T-helper 2 cell treated with Interferon-gamma antibody and Interleukin-4, amounts not matched to agents 5 μg/mL and 100 μg/mL, for 36 hours (primary cell): Measurements from ENCODE around the gene SLC35D2.
A peak's percentile ranks its signal among the peaks of the same experiment; 100 is the strongest.
"Not testable (repeated sequence)": the region's sequence is repeated elsewhere in the genome, so short reads cannot be mapped to it uniquely, and the experiment has no call there.

ENCODE experiments used
- DNase-seq: peaks from one replicate; pipeline ENCODE4 v3.0.0; 2021; ENCODE audit warnings: low spot score
- H3K27ac Mint-ChIP-seq: one replicate; pipeline ENCODE4 v1.8.0; 2021; ENCODE audit warnings: mild to moderate bottlenecking, mixed read lengths
- H3K27me3 Mint-ChIP-seq: one replicate; pipeline ENCODE4 v1.8.0; 2021; ENCODE audit warnings: low read depth, mixed read lengths
- H3K36me3 Mint-ChIP-seq: one replicate; pipeline ENCODE4 v1.8.0; 2021; ENCODE audit warnings: low read depth, mixed read lengths
- H3K4me1 Mint-ChIP-seq: one replicate; pipeline ENCODE4 v1.8.0; 2021; ENCODE audit warnings: low read depth, mixed read lengths
- H3K4me3 Mint-ChIP-seq: one replicate; pipeline ENCODE4 v1.8.0; 2022; ENCODE audit warnings: mild to moderate bottlenecking, moderate library complexity, mixed read lengths
- H3K9me3 Mint-ChIP-seq: one replicate; pipeline ENCODE4 v1.8.0; 2021; ENCODE audit warnings: mixed read lengths

SLC35D2 gene

DNA sequence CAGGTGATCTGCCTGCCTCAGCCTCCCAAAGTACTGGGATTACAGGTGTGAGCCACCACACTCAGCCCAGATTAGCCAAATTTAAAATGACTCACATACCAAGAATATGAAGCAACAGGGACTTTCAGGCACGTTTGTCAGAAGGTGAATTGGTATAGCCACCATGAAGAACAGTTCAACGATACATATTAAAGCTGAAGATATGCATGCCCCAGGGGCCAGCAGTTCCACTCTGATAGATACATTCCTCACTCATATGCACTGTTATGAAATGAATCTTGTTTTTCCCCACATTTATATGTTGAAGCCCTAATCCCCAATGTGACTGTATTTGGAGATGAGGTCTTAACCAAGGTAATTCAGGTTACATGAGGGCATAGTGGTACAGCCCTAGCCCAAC lies 22.5 kb downstream of the SLC35D2 start:
- no peaks in the 10 kb centered on the region for H3K9me3 Mint-ChIP-seq
- no peaks in the 10 kb centered on the region for H3K27me3 Mint-ChIP-seq
- no peak overlapping the region for H3K4me3 Mint-ChIP-seq
- H3K4me1 Mint-ChIP-seq: no peaks in the 10 kb centered on the region
- no peak for DNase-seq
- no peak overlapping the region for H3K27ac Mint-ChIP-seq
- peaks cover 1% of the 10 kb centered on the region for H3K36me3 Mint-ChIP-seq

DNA sequence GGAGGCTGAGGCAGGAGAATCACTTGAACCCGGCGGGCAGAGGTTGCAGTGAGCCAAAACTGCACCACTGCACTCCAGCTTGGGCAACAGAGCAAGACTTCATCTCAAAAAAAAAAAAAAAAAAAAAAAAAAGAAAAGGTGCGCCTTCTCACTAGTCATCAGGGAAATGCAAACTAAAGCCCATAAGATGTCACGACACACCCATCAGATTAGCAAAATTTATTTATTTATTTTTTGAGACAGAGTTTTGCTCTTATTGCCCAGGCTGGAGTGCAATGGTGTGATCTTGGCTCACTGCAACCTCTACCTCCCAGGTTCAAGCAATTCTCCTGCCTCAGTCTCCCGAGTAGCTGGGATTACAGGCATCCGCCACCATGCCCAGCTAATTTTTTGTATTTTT lies 23.0 kb downstream of the SLC35D2 start:
- H3K36me3 Mint-ChIP-seq, H3K9me3 Mint-ChIP-seq: not testable (repeated sequence)

DNA sequence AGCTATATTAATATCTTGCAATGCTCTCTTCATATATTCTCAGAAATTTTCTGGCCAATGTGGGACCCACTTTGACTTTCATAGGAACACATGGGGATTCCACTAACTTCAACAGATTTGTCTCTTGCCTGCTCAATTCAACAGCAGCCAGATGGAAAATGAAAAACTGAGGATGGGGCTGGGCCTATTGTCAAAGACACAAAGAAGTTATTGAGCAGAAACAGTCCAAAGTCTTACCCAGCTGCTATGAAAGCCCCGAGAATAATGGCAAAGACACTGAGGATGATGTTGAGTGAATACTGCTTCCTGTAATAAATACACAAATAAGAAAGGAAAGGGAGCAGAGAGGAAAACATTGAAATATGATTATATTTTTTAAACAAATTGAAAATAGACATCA lies 32.6 kb downstream of the SLC35D2 start:
- H3K27me3 Mint-ChIP-seq: peaks cover 3% of the 10 kb centered on the region
- H3K9me3 Mint-ChIP-seq: no peaks in the 10 kb centered on the region
- H3K27ac Mint-ChIP-seq: no peak overlapping the region
- DNase-seq: no peak
- H3K4me1 Mint-ChIP-seq: no peaks in the 10 kb centered on the region
- no peaks in the 10 kb centered on the region for H3K36me3 Mint-ChIP-seq
- H3K4me3 Mint-ChIP-seq: no peak overlapping the region

More for the DNA sequence above, 23.0 kb downstream of the SLC35D2 start:
- H3K27ac Mint-ChIP-seq, H3K4me3 Mint-ChIP-seq, H3K27me3 Mint-ChIP-seq, DNase-seq, H3K4me1 Mint-ChIP-seq: not testable (repeated sequence)

DNA sequence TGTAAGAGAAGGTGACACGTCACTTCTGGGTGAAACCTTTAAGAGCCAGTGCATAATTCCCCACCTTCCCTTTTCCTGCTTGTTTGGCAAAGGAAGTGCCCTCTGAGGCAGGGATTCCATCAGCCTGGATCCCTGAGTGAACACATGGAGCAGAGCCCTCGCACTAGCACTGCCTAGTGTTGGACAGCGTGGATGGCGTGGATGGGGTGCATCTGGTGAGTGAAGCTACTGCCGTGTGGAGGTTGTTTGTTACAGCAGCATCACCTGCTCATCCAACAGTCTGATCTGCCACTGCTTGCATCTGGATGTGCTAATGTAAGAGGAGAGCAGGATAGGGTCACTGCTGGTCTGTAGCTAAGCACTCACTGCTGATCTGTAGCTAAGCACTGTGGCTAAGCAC lies 35.2 kb downstream of the SLC35D2 start:
- Mint-ChIP-seq H3K27ac (no peak overlapping the region), H3K9me3 (no peaks in the 10 kb centered on the region), H3K4me1 (no peaks in the 10 kb centered on the region), H3K4me3 (no peak overlapping the region), H3K27me3 (peaks cover 3% of the 10 kb centered on the region), H3K36me3 (no peaks in the 10 kb centered on the region)
- DNase-seq: no peak

DNA sequence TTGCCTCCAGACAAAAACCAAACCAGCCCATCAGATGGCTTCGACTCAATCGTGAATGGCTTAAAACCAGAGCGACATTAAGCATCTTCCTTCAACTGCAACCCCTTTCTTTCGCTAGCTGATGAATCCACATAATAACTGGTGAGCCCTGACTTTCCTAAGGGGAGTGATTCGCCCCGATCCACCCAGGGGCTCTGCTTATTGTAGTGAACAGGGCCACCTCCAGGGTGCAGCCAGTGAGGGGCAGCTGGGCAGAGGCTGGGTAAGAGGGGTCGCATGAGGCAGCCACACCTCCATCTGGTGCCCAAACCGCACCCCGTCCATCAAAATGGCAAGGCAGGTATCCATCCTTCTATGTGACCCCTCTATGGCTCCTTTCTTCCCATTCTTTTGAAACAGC lies 38.0 kb downstream of the SLC35D2 start:
- Mint-ChIP-seq H3K4me1 (no peaks in the 10 kb centered on the region), H3K4me3 (no peak overlapping the region), H3K27me3 (peaks cover 3% of the 10 kb centered on the region), H3K36me3 (no peaks in the 10 kb centered on the region), H3K27ac (no peak overlapping the region), H3K9me3 (no peaks in the 10 kb centered on the region)
- no peak for DNase-seq

DNA sequence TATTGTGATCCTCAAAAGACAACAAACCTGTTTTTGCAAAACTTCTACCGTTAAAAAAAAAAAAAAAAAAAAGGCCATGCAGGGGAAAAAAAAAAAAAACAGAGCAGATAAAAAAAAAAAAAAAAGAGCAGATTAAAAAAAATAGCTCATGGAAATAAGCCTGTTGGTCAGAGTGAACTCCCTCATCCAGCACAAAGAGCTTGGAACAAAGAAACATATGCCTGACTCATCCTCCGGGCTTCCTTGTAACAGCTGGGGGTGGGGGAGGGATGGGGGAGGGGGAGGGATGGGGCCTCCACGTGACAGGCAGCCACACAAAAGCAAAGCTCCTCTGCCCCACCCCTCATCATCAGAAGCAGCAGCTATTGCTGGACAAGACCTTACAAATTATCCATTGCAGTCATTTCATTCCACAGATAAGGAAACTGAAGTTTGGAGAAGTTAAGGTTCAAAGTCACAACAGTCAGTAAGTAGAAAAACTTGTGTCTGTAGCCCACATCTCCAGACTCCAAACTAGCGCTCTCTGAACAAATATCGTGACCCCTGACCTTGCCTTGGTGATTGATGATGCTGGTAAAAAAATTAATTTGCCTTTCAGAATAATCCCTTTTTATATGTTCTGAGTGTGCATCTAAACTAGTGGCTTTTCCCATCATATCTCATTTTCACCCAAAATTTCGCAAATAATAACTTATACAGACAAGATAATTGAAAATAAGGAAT lies 38.9 kb downstream of the SLC35D2 start:
- no peaks in the 10 kb centered on the region for H3K36me3 Mint-ChIP-seq
- DNase-seq: no peak
- H3K27me3 Mint-ChIP-seq: peaks cover 3% of the 10 kb centered on the region
- H3K27ac Mint-ChIP-seq: no peak overlapping the region
- no peak overlapping the region for H3K4me3 Mint-ChIP-seq
- H3K4me1 Mint-ChIP-seq: no peaks in the 10 kb centered on the region
- no peaks in the 10 kb centered on the region for H3K9me3 Mint-ChIP-seq

DNA sequence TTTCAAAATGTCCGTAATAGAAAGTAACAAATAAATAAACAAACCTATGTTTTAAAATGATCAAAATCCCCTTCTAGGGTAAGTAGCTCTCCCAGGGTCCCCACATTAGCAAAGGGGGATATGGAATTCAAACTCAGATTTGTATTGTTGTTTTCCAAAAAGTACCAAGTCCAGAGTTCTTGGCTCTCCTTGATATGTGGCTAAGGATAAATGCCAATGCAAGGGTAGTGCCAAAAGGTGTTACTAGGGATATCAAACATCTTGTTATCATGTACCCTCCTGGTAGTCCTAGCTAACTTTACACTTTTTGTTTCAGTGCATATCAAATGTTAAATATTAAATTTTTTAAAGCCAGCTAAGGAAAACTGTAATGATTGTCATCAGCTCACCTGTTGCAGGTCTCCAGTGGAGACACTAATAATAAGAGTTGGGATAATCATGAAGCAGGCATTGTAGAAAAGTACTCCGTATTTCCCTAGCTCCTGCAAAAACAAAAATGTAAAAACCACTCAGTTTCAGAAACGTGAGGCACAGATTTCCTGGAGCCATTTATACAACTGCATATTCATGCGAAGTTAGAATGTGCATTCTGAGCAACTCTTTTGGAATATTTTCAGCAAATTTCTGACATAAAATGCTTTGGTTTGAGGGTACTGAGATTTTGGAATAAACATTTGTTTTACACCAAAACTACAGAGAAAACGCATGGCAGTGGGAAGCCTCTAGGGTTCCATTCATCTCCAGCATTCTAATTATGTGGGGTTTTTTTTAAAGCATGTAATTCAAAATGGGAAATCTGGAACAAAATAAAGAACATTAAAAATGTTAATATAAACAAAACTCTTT lies 39.8 kb downstream of the SLC35D2 start:
- Mint-ChIP-seq H3K4me3 (no peak overlapping the region), H3K36me3 (no peaks in the 10 kb centered on the region), H3K27me3 (no peaks in the 10 kb centered on the region), H3K9me3 (no peaks in the 10 kb centered on the region), H3K27ac (no peak overlapping the region), H3K4me1 (no peaks in the 10 kb centered on the region)
- DNase-seq: no peak

DNA sequence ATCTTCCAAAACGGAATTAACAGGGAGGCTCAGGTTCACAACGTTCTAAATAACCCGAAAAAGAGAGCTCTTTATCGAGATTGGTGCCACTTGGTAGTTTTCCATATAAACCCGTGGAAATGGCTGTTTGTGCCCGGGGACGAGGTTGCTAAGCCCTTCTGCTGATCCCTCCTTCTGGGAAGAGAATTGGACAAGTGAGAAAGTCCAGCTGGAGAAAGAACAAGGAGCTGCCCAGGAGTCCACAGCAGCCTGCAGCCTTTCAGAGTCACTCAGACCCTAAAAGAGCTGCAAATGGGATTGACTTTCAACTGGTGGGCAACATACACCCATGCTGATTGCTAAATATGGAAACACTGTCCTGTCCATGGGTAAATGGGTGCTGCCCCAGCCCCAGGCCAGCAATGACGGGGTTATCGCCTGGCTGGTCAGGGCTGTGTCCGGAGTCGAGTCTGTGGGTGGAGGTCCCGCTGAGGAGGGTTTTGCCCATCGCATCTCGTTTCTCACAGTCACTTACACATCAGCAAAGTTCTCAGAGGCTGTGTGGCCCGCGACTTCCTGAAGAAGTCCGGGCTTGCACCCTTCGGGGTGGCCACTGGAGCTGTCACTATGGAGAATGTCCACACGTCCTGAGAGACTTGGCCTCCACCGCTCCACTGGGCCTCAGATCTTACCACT lies 40.8 kb downstream of the SLC35D2 start:
- no peak overlapping the region for H3K27ac Mint-ChIP-seq
- no peak overlapping the region for H3K4me3 Mint-ChIP-seq
- no peaks in the 10 kb centered on the region for H3K9me3 Mint-ChIP-seq
- no peaks in the 10 kb centered on the region for H3K4me1 Mint-ChIP-seq
- no peak for DNase-seq
- no peaks in the 10 kb centered on the region for H3K27me3 Mint-ChIP-seq
- no peaks in the 10 kb centered on the region for H3K36me3 Mint-ChIP-seq

DNA sequence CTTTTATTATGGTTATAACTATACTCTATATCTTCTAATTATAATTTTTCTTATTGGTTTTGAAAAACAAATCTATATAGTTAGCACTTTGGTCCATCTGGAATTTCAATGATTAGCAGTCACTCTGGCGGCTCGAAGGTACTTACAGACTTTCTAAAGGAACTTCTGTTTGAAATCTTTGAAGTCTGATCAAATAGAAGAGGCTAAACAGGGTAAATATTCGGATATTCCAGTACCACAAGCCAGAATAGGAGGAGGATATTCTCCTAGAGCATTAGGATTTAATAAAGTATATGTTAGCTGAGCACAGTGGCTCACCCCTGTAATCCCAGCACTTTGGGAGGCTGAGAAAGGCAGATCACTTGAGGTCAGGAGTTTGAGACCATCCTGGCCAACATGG lies 42.8 kb downstream of the SLC35D2 start:
- Mint-ChIP-seq H3K4me3 (no peak overlapping the region), H3K27ac (no peak overlapping the region), H3K27me3 (no peaks in the 10 kb centered on the region), H3K9me3 (no peaks in the 10 kb centered on the region), H3K36me3 (no peaks in the 10 kb centered on the region), H3K4me1 (no peaks in the 10 kb centered on the region)
- DNase-seq: no peak

DNA sequence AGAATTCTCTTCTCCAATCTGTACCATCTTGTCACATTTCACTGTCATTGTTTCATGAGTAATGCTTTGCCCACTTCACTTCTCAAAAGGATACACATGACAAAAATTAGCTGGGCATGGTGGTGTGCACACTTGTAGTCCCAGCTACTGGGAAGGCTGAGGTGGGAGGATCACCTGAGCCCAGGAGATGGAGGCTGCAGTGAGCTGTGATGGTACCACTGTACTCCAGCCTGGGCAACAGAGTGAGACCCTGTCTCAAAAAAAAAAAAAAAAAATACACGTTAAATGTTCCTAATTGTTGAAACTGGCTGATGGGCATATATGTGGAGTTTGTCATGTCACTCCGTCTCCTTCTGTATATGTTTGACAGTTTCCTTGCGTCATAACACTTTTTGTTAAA lies 45.2 kb downstream of the SLC35D2 start:
- no peaks in the 10 kb centered on the region for H3K9me3 Mint-ChIP-seq
- no peak for DNase-seq
- no peaks in the 10 kb centered on the region for H3K36me3 Mint-ChIP-seq
- H3K27ac Mint-ChIP-seq: no peak overlapping the region
- no peak overlapping the region for H3K4me3 Mint-ChIP-seq
- H3K27me3 Mint-ChIP-seq: no peaks in the 10 kb centered on the region
- H3K4me1 Mint-ChIP-seq: no peaks in the 10 kb centered on the region

DNA sequence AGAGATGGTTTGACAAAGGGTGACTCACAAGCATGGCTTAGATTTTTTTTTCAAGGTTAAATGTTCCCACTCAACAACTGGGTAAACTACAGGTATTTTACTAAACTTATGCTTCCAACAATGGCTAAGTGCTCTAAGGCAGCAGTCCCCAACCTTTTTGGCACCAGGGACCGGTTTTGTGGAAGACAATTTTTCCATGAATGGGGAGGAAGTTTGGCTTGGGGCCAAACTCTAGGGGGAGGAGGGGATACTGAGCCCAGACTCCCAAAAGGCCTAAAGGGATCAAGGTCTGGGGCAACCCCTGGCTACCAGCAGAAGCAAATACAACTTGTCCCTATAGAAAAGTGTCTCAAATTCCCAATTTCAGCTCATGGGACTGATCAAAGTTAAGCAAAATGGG lies 49.6 kb downstream of the SLC35D2 start:
- no peak overlapping the region for H3K4me3 Mint-ChIP-seq
- H3K4me1 Mint-ChIP-seq: no peaks in the 10 kb centered on the region
- H3K36me3 Mint-ChIP-seq: no peaks in the 10 kb centered on the region
- H3K9me3 Mint-ChIP-seq: no peaks in the 10 kb centered on the region
- H3K27ac Mint-ChIP-seq: no peak overlapping the region
- DNase-seq: no peak
- no peaks in the 10 kb centered on the region for H3K27me3 Mint-ChIP-seq

DNA sequence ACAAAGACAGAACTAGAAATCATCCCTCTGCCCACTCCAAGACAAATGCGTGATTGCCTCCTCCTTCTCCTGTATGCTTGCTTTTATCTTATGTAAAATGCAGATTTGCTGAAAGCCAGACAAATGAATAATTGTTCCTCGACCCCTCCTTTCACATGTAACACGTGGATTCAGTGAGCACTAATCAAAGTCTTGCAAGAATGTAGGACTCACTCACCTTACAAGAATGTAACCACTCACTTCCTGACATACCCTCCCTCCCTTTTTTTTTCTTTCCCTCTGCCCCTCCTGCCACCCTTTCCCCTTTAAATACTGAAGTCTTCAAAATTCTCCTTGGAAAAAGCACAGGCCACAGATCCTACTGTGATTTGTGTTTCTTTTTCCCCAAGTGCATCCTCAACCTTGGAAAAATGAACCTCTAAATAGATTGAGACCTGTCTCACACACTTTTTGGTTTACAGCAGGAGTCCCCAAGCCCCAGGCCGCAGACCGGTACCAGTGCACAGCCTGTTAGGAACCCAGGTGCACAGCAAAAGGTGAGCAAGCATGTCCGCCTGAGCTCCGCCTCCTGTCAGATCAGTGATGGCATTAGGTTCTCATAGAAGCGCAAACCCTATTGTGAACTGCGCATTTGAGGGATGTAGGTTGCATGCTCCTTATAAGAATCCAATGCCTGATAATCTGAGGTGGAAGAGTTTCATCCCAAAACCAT lies 52.1 kb downstream of the SLC35D2 start:
- H3K36me3 Mint-ChIP-seq: no peaks in the 10 kb centered on the region
- H3K9me3 Mint-ChIP-seq: no peaks in the 10 kb centered on the region
- H3K27ac Mint-ChIP-seq: no peak overlapping the region
- no peaks in the 10 kb centered on the region for H3K4me1 Mint-ChIP-seq
- no peaks in the 10 kb centered on the region for H3K27me3 Mint-ChIP-seq
- H3K4me3 Mint-ChIP-seq: no peak overlapping the region
- DNase-seq: no peak

DNA sequence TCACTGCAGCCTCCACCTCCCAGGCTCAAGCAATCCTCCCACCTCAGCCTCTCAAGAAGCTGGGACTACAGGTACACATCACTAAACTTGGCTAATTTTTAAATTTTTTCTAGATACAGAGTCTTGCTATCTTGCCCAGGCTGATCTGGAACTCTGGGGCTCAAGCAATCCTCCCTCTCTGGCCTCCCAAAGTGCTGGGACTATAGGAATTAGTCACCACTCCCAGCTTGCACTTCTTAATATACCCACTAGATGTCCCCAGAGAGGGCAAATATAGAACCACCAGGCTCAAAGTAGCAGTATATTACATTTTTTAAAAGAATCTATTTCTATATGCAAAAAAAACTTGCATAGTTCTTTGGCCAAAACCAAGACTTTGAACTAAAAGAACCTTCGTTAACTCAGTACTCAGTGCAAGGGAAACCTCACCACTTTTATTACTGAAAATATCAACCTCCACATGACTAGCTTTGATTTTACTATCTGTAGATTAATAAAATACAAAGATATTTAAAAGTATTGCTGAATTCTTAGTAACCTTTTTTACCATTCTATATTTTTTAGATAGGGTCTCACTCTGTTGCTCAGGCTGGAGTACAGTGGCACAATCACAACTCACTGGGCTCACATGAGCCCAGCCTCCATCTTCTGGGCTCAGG lies 55.7 kb downstream of the SLC35D2 start:
- no peak overlapping the region for H3K27ac Mint-ChIP-seq
- no peaks in the 10 kb centered on the region for H3K9me3 Mint-ChIP-seq
- H3K4me3 Mint-ChIP-seq: no peak overlapping the region
- H3K4me1 Mint-ChIP-seq: no peaks in the 10 kb centered on the region
- DNase-seq: peak; percentile 25
- no peaks in the 10 kb centered on the region for H3K36me3 Mint-ChIP-seq
- no peaks in the 10 kb centered on the region for H3K27me3 Mint-ChIP-seq
